ENCODE results near the gene KLHL12. TPM values are rescaled to one million over a fixed set of nuclear protein-coding genes. Genes with fewer than 3 reads are reported as not detected.

The KLHL12 gene
- total and polyA plus RNA-seq, 10 of the 15 experiments (the other 5 are each of a cell fraction or from before 2014, with no cell fraction given) = 16.0 to 53.8 (median 30.3) TPM

GRCh38 chr1:202952818-202953217 is 25.8 kb upstream of the KLHL12 start:
- TF ChIP-seq SMC3 (IDR thresholded peaks at IDR 0.05; ENCODE audit: borderline replicate concordance, low read length) = no peak
- TF ChIP-seq KLF5 (IDR thresholded peaks at IDR 0.05; ENCODE audit: partially characterized antibody) = no peak
- TF ChIP-seq IRF3 (IDR thresholded peaks at IDR 0.05) = no peak
- TF ChIP-seq SPI1 (IDR thresholded peaks at IDR 0.05; ENCODE audit: borderline replicate concordance, insufficient read depth, low read depth, low read length) = peak; percentile 23; the same call in 1 of the 2 replicates
- no peak for TF ChIP-seq EGR1 (IDR thresholded peaks at IDR 0.05; ENCODE audit: borderline replicate concordance in 1 of 2, low read depth in 2 of 2, low read length in 2 of 2)
- ChIA-PET SMC1A (ENCODE audit: uncharacterized antibody, unreplicated experiment) (interaction anchor here (0.8 to 1.4 kb wide), 4 partner anchors 9 to 47 kb away, joined by 3 to 4 read pairs (median 3); no protein-coding TSS in a partner anchor), RAD21 (ENCODE audit: unreplicated experiment) (interaction anchor here (1.2 kb wide), 1 partner anchor 12 kb away, joined by 4 read pairs; no protein-coding TSS in a partner anchor), POLR2A (interaction anchor here (0.5 to 1.0 kb wide), 5 partner anchors 15 to 1547 kb away, joined by 3 read pairs; no protein-coding TSS in a partner anchor), CTCF (interaction anchor here (0.9 to 2.4 kb wide), 5 partner anchors 15 to 315 kb away, joined by 3 to 9 read pairs (median 5); no protein-coding TSS in a partner anchor)
- Histone ChIP-seq H3K27ac (ENCODE audit: control insufficient read depth, insufficient read depth) (no peak overlapping the region), H3K4me1 (ENCODE audit: control insufficient read depth, insufficient read depth, low read length) (peaks cover 7% of the 10 kb centered on the region; the same call in 1 of the 2 replicates), H3K27me3 (replicated peaks in 1 of 2; ENCODE audit: control insufficient read depth in 2 of 2, insufficient read depth in 2 of 2, low read length in 1 of 2) (no peaks in the 10 kb centered on the region), H3K4me2 (ENCODE audit: control insufficient read depth, insufficient read depth) (peak overlapping the region; percentile 41; the same call in 1 of the 2 replicates), H3K36me3 (ENCODE audit: control insufficient read depth in 2 of 2, insufficient read depth in 2 of 2, low read length in 1 of 2) (no peaks in the 10 kb centered on the region; a peak in 3 of 4 replicates), H2AFZ (ENCODE audit: control insufficient read depth, low read depth, low read length) (no peak overlapping the region), H3K9me3 (replicated peaks; ENCODE audit: control insufficient read depth, insufficient read depth, low read length) (no peaks in the 10 kb centered on the region), H4K20me1 (ENCODE audit: control insufficient read depth, insufficient read depth) (no peaks in the 10 kb centered on the region), H3K4me3 (no peak overlapping the region), H3K9ac (ENCODE audit: control insufficient read depth, insufficient read depth, low read length) (no peak overlapping the region), H3K79me2 (ENCODE audit: control insufficient read depth, insufficient read depth, low read length) (peaks cover 52% of the 10 kb centered on the region)
- BruUV-seq (replicated peaks) = no TSS peak
- DNase-seq (ENCODE audit: low read depth, low spot score) = no peak
- no peak for FAIRE-seq
- ATAC-seq = peak; percentile 45
- intact Hi-C loops (cut with micrococcal nuclease; ENCODE audit: unreplicated experiment) = no loop called here
- in situ Hi-C loops (cut with MboI) = no loop called here
- 55% methylated on average over 4 of the region's 4 CpGs for WGBS (ENCODE audit: insufficient coverage, insufficient replicate concordance, low lambda C conversion rate, missing lambda C conversion rate)
